Fibroblast of skin of right biceps (primary cell): Measurements from ENCODE around the gene FAM131B.
"Not testable (repeated sequence)": the region's sequence is repeated elsewhere in the genome, so short reads cannot be mapped to it uniquely, and the experiment has no call there.

Experiments
- DNase-seq: peaks from one replicate; pipeline ENCODE4 v3.0.0-alpha.2; 2013

Gene FAM131B

DNA sequence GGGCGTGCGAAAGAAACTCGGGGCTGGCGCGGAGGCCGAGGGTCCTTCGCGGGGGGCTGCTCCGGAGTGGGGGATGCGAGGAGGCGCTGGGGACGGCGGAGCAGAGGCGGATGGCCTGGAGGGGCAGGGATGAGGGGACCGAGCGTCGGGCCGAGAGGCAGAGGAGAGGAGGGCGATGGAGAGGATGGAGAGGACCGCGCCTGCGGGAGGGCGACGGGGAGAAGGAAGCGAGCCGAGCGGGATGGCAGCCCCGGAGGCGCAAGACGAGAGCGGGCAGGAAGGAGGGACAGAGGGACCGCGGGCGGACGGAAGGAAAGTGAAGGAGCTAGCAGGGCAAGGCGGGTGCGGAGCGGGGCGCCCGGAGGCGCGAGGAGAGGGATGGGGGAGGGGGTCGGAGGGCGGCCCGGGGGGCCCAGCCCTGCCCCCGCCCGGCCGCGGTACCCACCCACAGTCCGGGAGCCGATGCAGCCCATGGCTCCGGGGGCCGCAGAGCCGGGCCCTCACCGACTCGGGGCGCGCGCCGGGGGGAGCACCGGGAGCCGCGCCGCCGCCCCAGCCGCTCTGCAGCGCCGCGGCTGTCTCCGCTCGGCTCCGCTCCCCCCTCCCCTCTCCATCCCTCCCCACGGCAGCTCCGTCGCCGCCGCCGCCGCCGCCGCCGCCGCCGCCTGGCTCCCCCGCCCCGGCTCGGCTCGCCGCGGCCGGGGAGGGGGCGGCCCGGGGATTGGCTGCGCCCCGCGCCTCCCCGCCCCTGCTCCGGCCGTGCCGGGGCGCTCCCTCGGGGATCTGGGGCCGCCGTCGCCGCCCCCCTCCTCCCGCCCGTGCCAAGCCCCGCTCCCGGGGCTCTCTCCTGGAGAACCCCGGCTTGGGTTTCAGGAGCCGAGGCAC, at the start of gene FAM131B:
Gene FAM131B (minus strand): TSS at position 583 of the 885 bp plus-strand sequence. CDS start 110 bp downstream, at position 473.
- DNase-seq, result no peak

DNA sequence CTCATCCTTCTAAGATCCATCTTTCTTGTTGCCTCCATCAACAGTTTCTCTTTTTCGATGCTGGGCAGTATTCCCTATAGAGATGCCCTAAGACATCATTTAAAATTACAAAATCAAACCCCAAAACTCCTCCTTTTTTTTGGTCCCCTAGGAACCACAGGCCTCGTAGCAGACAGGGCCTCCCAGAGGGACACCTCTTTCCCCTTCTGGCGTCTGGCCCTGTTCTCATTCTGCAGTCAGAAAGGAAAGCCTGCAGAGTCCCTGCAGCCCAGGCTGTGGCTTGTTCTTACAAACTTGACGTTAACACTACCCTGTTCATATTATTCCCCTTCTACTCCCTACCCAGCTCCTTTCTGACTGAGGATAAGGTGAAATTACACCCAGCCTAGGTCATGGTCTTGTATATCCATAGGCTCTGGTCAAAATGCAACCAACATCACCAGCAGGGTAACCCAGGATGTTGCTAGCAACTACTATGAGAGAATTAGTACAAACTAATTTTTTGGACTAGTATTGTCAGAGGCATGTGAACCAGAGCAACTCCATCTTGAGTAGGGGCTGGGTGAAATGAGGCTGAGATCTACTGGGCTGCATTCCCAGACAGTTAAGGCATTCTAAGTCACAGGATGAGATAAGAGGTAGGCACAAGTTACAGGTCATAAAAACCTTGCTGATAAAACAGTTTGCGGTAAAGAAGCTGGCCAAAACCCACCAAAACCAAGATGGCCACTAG, 49.6 kb upstream of the FAM131B start:
- no peak for DNase-seq

DNA sequence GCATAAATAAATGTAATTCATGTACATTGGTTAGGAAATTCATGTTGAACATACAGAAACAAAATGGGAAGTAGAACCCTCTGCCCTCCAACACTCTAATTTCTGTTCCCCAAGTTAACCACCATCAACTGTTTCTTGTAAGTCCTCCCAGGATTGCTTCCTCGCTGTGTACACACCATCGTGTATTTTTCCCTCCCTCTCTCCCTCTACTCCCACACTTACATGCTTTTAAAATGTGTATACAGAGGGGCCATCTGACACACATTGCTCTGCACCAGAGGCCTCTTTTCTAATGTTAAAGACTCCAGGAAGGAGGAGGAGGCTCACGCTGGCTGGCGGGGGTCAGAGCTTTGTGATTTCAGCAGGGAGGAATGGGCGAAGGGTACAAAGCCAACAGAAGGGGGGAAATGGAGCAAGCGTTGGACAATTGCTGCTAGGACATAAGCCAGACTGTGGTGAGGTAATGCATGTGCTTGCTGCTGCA, 48.0 kb upstream of the FAM131B start:
- DNase-seq, result peak; percentile 62

DNA sequence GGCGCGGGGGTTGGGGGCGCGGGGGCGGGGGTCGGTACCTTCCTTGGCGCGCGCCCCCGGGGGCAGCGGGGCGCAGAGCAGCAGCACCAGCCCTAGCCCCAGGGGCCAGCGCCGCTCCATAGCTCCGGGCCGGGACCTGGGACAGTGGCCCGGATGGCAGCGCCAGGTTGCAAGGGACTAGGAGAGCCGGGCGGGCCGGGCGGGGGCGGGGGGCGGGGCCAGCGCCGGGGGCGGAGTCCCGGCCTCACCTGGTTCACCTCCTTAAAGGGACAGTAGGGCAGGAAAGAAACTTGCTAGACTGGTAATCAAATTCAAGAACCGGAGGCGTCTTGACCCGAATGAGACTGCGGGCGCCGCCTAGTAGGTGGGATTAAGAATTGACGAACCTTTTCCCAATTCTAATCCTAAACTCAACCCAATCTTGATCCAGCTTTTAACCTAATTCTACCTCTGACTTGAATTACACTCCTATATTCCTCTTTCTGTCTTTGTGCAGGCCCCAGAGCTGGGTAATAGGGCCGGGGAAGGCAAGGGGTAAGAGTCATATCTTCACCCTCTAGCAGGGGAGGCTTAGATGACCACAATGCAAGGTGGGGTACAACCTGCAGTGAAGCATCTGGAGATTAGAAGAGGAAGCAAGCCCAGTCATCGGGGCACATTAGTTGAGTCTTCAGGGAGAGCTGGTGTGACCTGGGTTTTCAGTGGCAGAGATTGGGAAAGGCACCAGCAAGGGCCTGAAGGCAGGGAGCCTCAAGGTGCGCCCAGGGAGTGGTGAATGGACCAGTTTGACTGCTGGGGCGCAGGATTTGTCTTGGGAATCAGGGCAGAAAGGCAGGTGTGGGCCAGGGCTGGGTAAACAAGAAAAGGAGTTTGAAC, 46.4 kb upstream of the FAM131B start, which contains the start of gene EPHA1:
Gene EPHA1 (minus strand): TSS at position 171 of the 876 bp plus-strand sequence. CDS start 51 bp downstream, at position 120.
- no peak for DNase-seq

DNA sequence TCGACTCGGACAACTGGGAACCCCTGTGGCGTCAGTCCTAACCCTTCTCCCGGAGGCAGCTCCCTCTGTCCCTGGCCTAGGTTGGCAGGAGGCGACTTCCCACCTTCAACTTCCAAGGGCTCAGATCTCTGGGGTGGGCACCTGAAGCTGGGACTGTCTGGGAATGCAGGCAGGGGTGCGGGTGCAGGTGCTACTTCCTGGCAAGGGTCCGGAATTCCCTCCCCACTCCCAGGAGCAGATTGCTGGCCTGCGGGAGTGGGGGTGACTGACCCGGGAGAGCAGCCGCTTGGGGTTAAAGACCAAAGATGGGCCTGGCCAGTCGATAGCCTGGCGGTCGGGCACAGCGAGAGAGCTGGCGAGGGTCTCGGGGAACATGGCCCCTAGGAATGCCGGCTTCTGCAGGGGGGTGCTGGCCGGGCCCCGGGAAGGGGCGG, 45.8 kb upstream of the FAM131B start:
- no peak for DNase-seq

DNA sequence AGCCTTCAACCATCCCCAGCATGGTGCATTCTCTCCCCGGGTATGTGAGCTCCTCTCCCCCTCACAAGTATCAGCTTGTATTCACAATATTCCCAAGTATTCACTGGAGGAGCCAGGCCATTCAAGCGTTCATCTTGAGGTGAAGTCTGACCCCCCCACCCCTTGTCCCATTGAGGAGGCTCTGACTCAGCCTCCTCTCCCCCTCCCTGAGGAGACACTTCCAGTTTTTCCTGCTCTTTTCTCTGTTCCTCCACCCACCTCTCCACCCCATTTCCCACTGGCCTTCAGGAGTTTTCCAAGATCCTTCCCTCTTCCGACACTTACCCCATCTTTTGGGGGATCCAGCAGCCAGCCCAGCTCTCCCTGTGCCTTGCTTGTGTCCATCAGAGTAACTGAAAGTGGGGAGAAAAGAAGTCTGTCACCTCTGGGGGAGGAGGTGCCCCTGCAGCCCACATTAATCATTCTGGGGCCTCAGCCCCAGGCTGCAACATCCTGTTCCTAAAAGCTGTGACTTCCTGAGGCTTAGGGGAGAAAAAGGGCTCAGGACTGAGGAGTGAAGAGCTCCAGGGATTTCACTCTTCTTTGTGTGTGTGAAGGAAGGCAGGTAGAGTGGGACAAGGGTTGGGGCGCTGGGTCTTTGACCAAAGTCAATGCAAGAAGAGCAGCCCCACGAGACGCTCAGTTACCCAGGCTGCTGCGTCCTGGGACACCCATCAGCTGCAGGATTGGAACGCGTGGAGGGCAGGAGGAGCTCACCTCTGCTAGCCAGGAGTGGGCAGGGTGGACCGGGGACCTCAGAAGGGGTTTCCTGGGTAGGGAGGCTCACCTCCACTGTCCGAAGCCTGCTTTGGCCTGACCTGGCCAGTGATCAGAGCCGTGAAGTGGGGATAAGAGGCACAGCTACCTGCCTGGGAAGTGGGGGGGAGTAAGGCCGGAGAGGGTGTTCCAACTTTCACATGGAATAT, 45.1 kb upstream of the FAM131B start:
- DNase-seq, result no peak

DNA sequence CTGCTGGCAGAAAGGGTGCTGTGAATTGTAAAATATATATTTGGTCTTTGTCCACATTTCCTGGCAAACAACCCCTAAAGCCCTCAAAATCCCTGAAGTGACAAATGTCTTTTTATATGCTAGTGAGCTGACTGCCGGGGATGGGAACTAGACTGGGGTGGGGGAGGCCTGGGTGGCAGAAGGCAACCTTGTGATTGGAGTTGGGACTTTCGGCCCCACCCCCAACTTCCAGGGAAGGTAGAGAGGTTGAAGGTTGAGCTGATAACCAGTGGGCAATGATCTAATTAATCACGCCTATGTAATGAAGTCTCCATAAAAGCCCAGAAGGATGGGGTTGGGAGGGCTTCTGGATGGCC, 43.5 kb upstream of the FAM131B start:
- DNase-seq, result no peak

DNA sequence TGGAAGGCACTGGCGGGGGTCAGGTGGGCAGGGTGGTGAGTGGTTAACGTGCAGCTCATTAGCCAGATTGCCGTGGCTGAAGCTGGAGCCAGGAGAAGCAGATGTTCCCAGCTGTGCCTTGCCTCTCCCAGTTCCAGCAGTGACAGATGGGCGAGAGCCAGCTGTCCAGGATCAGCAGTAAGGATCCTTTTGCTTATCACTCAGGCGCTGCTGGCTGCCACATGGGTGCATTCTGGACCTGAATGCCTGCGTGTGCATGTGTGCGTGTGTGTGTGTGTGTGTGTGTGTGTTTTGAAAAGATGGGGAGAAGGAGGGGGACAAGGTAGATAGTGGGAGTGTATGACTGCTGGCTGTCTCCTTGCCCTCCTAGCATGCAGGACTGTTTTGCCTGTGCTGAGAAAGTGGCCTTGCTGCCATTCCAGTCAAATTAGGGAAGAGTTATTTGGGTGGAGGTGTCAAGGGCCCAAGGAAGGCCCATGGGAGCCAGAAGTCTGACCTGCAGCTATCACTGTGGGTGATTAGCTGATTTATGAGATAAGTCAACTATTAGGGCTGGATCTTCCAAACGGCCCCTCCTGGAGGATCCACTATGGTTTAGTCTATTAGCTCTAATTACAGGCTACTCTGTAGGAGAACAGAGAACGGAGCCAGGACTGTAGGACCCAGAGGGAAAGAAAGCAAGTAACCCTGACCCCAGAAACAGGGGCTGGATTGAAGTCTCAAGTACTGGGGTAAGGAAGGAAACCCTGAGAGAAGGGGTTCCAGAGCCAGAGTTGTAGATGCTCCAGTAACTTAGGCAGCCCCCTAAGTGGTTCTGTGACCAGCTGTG, 42.9 kb upstream of the FAM131B start:
- no peak for DNase-seq

DNA sequence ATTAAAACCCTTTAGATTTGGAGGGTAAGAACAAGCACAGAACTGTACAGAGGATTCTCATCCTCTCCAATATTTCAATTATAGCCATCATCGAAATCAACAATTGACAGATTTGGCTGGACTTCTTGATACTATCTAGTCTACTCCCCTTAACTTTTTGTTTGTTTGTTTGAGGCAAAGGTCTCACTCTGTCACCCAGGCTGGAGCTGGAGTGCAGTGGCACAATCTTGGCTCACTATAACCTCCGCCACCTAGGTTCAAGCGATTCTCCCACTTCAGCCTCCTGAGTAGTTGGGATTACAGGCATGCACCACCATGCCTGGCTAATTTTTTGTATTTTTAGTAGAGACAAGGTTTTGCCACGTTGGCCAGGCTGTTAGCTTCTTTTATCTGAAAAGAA, 39.7 kb upstream of the FAM131B start:
- DNase-seq, result not testable (repeated sequence)

DNA sequence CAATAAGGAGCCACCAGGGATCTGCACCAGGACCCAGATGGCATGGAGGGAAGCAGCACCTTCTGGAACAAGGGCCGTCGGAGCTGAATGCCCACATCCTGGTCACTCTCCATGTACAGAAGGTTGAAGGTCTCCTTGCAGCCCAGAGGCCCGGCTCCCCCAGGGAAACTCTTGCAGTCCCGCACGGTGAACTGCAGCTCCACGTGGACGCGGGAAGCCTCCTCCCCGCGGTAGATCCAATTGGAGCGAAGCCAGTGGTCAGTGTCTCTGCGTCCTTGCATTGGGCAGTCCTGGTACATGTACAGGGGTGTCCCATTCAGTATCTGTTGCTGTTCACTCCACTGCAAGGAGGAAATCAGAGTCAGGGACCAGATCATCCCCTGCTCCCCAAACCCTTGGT, 38.8 kb upstream of the FAM131B start:
- DNase-seq, result no peak

DNA sequence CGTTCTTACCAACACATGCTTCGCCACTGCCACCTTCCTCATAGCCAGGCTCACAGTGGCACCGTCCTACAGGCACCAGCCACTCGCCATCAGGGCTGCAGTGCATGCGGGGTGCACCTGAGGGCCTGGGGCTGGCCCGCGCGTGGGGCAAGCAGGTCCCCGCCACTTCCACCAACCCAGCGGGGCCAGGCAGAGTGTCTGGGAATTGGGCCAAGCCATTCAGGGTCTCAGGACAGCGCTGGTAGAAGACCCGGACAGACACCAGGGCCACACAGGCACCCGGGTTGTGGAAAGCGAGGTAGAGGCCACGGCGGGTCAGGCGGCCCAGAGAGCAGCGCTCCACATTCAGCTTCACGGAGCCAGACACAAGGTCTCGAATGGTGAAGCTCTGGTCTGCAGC, 37.1 kb upstream of the FAM131B start:
- DNase-seq, result no peak

DNA sequence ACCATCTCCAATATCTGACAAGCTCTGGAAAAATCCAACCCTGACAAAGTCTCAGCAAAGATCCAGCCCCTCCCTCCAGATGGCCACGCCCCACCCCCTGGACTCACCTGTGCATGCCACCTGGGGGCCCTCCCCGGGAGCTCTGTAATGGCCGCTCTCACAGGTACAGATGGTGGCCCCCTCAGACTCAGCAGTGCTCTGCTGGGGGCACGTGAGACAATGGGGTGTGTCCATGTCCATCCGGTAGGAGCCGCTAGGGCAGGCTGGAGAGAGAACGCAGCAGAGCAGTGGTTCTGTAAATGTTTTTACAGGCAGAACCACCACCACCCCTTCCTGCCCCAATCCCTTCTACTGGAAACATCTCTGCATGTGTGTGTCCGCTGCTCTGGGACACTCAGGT, 36.6 kb upstream of the FAM131B start:
- no peak for DNase-seq

DNA sequence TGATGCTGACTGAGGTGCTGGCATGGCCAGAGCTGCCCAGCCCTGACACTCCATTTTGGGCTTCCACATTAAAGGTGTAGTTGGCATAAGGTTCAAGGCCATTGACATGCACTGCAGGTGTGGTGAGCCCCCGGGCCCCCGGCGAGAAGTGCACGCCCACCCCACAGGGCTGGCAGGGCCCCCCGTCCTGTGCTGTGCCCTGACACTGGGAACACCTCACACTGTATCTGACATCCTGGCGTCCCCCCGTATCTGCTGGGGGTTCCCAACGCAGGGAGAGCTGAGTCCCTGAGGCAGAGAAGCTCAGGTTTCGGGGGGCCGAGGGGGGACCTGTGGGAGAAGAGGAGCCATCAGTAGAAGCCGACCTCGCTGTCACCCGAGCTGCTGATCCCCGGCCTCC, 36.1 kb upstream of the FAM131B start:
- DNase-seq, result no peak

DNA sequence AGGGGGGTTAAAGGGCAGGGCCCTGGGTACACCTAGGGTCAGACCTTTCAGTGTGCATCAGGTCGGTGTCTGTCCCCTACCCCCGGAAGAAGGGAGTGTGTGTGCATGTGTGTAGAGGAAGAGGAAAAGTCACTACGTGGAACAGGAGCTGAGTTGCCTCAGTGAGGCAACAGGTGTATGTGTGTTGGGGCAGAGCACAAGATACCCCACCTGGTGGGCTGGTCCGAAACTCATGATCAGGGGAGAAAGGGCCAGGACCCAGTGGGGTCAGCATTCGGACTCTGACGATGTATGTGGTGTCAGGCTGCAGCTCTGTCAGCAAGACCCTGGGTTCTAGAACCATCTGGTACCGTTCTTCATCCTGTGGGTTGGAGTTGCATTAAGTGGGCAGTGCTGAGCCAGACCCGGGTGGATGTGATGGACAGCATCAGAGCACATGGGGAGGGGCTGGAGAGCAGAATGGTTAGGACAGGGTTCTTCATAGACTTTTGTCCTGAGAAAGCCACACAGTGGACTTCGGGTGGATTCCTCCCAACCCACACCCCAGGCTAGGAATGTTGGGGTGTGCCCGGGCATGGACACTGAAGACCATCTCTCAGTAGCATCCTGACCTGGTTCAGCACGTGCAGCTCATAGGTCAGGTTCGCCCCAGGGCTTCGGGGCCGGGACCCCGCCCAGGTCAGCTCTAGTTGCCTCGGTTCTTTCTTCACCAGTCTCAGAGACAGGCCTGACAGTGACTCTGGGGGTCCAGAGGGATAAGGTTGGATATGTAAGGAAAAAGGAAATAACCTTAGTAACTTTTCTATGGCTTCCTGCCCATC, 35.4 kb upstream of the FAM131B start:
- no peak for DNase-seq

DNA sequence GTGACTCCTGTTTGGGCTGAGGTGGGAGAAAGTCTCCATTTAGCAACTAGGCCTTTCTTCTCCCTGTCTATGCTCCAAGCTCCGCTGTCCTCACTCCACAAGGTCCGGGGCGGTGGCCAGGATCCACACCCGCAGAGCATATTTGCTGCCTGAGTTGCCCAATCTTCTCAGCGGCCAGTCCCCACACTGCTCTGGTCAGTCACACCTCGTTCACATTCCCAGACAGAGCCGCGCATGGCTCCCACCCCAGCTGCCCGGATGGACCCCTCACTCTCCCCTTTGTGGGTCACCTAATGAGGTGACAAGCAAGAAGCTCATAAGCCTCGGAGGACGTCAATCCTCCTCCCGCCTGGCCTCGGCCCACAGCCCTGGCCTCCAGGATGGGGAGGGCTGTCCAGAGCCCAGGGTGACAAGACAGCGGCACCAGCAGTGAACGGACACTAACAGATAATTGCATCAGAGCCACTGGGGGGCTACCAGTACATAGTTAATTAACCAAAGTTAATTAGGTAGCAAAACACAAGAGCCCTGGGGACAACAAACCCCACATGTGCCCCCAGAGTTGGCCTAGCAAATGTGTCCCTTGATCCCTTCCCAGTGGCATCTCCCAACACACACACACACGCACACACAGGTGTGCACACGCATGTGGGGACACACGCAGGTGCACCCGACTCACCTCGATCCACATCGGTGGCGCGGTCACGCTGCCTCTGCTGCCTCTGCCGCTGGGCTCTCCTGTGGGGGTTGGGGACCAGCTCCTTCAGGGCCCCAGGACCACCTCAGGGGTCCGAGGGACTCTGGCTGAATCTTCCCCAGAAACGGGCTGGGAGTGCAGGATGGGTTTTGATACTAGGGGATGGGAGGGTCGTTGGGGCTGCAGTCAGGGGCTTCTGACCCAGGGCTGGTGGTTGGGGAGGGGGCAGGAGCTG, 34.4 kb upstream of the FAM131B start:
- no peak for DNase-seq

DNA sequence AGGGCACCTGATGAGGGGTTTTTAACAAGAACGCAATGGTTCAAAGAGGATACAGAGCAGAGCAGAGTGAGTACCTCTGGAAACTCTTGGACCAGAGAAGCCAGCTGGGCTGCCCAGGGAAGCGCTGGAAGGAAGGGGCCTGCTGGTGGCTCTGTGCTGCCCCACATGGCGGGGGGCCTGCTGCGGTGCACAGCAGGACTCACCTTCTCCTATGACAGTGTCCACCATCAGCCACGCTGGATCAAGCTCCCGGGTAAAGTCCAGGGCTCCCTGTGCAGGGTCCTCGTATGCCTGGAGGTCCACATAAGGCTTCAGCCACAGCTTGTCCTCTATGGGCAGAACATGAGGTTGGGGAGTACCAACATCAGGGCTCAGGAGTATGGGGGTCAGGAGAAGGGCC, 33.7 kb upstream of the FAM131B start:
- no peak for DNase-seq

DNA sequence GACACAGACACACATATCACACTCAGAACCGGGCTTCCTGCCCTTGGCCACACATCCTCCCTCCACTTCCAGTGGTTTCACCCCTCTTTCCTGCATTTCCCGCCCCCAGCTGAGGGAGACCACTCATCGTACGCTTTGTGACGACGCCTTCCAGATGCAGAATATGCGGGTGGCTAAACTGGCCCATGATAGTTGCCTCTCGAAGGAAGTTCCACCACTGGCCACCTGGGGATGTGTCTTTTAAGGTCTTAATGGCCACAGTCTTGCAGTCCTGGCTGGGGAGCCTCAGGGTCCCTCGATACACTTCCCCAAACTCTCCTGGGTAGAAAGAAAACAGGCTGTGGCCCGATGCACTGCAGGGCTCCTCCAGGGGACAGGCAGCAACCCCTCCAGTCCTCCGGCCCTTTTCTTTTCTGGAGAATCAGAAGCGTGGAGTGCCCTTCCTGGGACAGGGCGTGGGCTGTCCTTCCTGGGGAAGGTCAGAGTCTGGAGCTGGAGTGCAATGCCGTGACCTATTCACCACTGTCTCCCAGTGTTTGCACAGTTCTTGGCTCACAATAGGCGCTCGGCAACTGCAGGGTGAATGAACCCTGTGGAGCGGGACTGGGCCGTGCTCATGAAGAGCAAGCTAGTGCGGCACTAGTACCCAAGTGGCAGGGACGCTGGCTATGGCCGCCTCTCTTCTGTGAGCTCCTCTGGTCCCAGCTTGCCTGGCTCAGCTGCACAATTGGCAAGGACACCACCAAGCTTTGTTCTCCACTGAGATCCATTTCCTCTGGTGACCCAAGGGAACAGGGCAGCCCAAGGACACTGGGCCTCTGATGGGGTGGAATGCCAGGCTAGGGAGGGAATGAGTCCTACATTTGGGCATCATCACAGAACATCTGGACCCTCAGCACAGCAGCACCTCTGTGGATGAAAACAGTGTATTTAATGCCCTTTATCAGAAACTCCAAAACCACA, 33.0 kb upstream of the FAM131B start:
- no peak for DNase-seq
